ENCODE results near the gene SPATA3. TPM values are rescaled to one million over a fixed set of nuclear protein-coding genes. Genes with fewer than 3 reads are reported as not detected.

SPATA3 gene
- total and polyA plus RNA-seq, 2 of the 13 experiments (the other 11 are each of a cell fraction or from before 2014, with no cell fraction given), result not detected

- in situ Hi-C loops (cut with HindIII; ENCODE audit: extremely low pct_ligation_motif_present, low pct_unique_long_range_greater_than_20kb), result no loop called here
- POLR2A ChIA-PET, result no interaction called here
- 62% methylated on average over 20 of the region's 20 CpGs for WGBS (ENCODE audit: low lambda C conversion rate)
- H3K27ac ChIP-seq (ENCODE audit: extremely low read length, insufficient read depth, low read length), result no peak overlapping the region
- no peak overlapping the region for H3K4me3 ChIP-seq (replicated peaks in 1 of 3; ENCODE audit: insufficient read depth in 1 of 3, low read depth in 2 of 3, low read length in 3 of 3)
- H3K4me2 ChIP-seq (ENCODE audit: low read depth, low read length), result no peak overlapping the region
- DNase-seq (ENCODE audit: low spot score) (no peak), ATAC-seq (no peak), FAIRE-seq (no peak)
- H3K9ac ChIP-seq (ENCODE audit: insufficient read depth, low read depth, low read length), result no peak overlapping the region
- no peaks in the 10 kb centered on the region for H3K9me3 ChIP-seq (ENCODE audit: low read length)
- no peak overlapping the region for H2AFZ ChIP-seq (ENCODE audit: low read length)
- H3K36me3 ChIP-seq (replicated peaks in 1 of 2; ENCODE audit: control insufficient read depth in 1 of 2, insufficient read depth in 2 of 2, low read length in 2 of 2), result no peaks in the 10 kb centered on the region
- CTCF ChIA-PET (ENCODE audit: low intra/inter-chr PET ratio, low total read pairs), result no interaction called here
- BruUV-seq (replicated peaks), result no TSS peak
- TF ChIP-seq ZNF367 (CRISPR knock-in tag; IDR thresholded peaks at IDR 0.05; ENCODE audit: borderline replicate concordance), result no peak
- 0 out of 3 replicates have a peak, but pooled peaks have one; percentile 18 for TF ChIP-seq MXI1 (IDR thresholded peaks at IDR 0.05; ENCODE audit: borderline replicate concordance, low read depth, low read length)
- intact Hi-C loops (cut with micrococcal nuclease; ENCODE audit: unreplicated experiment), result loop anchor here (10.0 kb wide), 1 partner anchor 455 kb away; no protein-coding TSS in a partner anchor
- peaks cover 6 to 35% of the 10 kb centered on the region in 2 experiments; a peak in 4 of 5 replicates for H3K27me3 ChIP-seq (ENCODE audit: control insufficient read depth in 1 of 2, insufficient read depth in 2 of 2, low read length in 2 of 2)
- no peaks in the 10 kb centered on the region for H4K20me1 ChIP-seq (ENCODE audit: insufficient read depth, low read length)
- H3K4me1 ChIP-seq (ENCODE audit: insufficient read depth, low read length), result no peaks in the 10 kb centered on the region
- no peaks in the 10 kb centered on the region for H3K79me2 ChIP-seq (ENCODE audit: insufficient read depth, low read length)
Observed at GRCh38 chr2:230949966-230950873, 45.7 kb upstream of the SPATA3 start.

- Histone ChIP-seq H2AFZ (ENCODE audit: low read length) (no peak overlapping the region), H3K27ac (ENCODE audit: extremely low read length, insufficient read depth, low read length) (no peak overlapping the region), H3K9me3 (ENCODE audit: low read length) (no peaks in the 10 kb centered on the region), H3K9ac (ENCODE audit: insufficient read depth, low read depth, low read length) (no peak overlapping the region), H3K4me3 (replicated peaks in 1 of 3; ENCODE audit: insufficient read depth in 1 of 3, low read depth in 2 of 3, low read length in 3 of 3) (no peak overlapping the region), H3K27me3 (ENCODE audit: control insufficient read depth in 1 of 2, insufficient read depth in 2 of 2, low read length in 2 of 2) (peaks cover 6 to 37% of the 10 kb centered on the region in 2 experiments; a peak in 4 of 5 replicates), H3K79me2 (ENCODE audit: insufficient read depth, low read length) (no peaks in the 10 kb centered on the region), H3K4me1 (ENCODE audit: insufficient read depth, low read length) (no peaks in the 10 kb centered on the region), H3K4me2 (ENCODE audit: low read depth, low read length) (no peak overlapping the region), H4K20me1 (ENCODE audit: insufficient read depth, low read length) (no peaks in the 10 kb centered on the region), H3K36me3 (replicated peaks in 1 of 2; ENCODE audit: control insufficient read depth in 1 of 2, insufficient read depth in 2 of 2, low read length in 2 of 2) (no peaks in the 10 kb centered on the region)
- DNase-seq (ENCODE audit: low spot score) (no peak), FAIRE-seq (no peak), ATAC-seq (no peak)
- intact Hi-C loops (cut with micrococcal nuclease; ENCODE audit: unreplicated experiment) (loop anchor here (10.0 kb wide), 1 partner anchor 456 kb away; no protein-coding TSS in a partner anchor), in situ Hi-C loops (cut with HindIII; ENCODE audit: extremely low pct_ligation_motif_present, low pct_unique_long_range_greater_than_20kb) (no loop called here)
- WGBS (ENCODE audit: low lambda C conversion rate), result 63% methylated on average over 10 of the region's 10 CpGs
- POLR2A ChIA-PET, result no interaction called here
- BruUV-seq (replicated peaks), result no TSS peak
- CTCF ChIA-PET (ENCODE audit: low intra/inter-chr PET ratio, low total read pairs), result no interaction called here
- TF ChIP-seq EP300 (IDR thresholded peaks at IDR 0.05; ENCODE audit: low read depth in 2 of 2, low read length in 2 of 2), result no peak
- TF ChIP-seq EP300 (CRISPR knock-in tag; IDR thresholded peaks at IDR 0.05; ENCODE audit: borderline replicate concordance), result no peak
- no peak for TF ChIP-seq SATB2 (CRISPR knock-in tag; IDR thresholded peaks at IDR 0.05)
- TF ChIP-seq PPARG (CRISPR knock-in tag; conservative IDR thresholded peaks at IDR 0.05), result no peak
- no peak for TF ChIP-seq HDAC1 (CRISPR knock-in tag; IDR thresholded peaks at IDR 0.05)
- no peak for TF ChIP-seq ZNF20 (CRISPR knock-in tag; IDR thresholded peaks at IDR 0.05)
- TF ChIP-seq MBNL3 (CRISPR knock-in tag; conservative IDR thresholded peaks at IDR 0.05), result no peak
- no peak for TF ChIP-seq ZNF619 (CRISPR knock-in tag; IDR thresholded peaks at IDR 0.05)
- TF ChIP-seq CC2D1A (CRISPR knock-in tag; IDR thresholded peaks at IDR 0.05), result no peak
- TF ChIP-seq ZNF710 (CRISPR knock-in tag; IDR thresholded peaks at IDR 0.05; ENCODE audit: borderline replicate concordance), result no peak
- TF ChIP-seq ZNF251 (CRISPR knock-in tag; IDR thresholded peaks at IDR 0.05), result no peak
- TF ChIP-seq ZNF503 (CRISPR knock-in tag; IDR thresholded peaks at IDR 0.05), result no peak
Observed at GRCh38 chr2:230950874-230951339, 45.0 kb upstream of the SPATA3 start.
